ENCODE measurements around the gene DDC.

The DDC gene

DNA sequence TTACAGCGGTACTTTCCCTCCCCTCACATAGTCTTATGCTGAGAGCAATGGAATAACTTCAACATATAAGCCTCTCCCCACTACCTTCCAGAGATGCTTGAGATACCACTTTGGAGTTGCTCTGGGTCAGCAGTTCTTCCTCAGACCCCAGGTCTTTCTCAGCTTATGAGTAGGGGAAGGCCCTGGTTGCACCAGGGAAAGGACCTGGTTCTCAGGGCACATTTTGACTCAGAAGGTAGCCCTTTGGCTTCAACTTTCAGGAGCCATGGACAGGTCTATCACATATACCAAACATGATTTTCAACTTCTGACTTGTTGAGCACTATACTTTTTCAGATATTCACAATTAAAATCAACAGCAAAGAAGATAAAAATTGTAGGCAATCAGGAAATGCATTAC, 103.5 kb downstream of the DDC start:
- in situ Hi-C loops (cut with MboI; ENCODE audit: low sequenced_read_pairs), result loop anchor here (25.0 kb wide), 2 partner anchors 226 to 701 kb away; no protein-coding TSS in a partner anchor

DNA sequence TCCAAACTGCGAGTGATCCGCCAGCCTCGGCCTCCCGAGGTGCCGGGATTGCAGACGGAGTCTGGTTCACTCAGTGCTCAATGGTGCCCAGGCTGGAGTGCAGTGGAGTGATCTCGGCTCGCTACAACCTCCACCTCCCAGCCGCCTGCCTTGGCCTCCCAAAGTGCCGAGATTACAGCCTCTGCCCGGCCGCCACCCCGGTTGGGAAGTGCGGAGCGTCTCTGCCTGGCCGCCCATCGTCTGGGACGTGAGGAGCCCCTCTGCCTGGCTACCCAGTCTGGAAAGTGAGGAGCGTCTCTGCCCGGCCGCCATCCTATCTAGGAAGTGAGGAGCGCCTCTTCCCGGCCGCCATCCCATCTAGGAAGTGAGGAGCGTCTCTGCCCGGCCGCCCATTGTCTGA, 106.0 kb downstream of the DDC start:
- in situ Hi-C loops (cut with MboI; ENCODE audit: low sequenced_read_pairs), result loop anchor here (25.0 kb wide), 2 partner anchors 228 to 703 kb away; no protein-coding TSS in a partner anchor

- in situ Hi-C loops (cut with MboI; ENCODE audit: low sequenced_read_pairs), result loop anchor here (25.0 kb wide), 2 partner anchors 229 to 704 kb away; no protein-coding TSS in a partner anchor
Observed at GRCh38 chr7:50458651-50459050, 106.6 kb downstream of the DDC start.

DNA sequence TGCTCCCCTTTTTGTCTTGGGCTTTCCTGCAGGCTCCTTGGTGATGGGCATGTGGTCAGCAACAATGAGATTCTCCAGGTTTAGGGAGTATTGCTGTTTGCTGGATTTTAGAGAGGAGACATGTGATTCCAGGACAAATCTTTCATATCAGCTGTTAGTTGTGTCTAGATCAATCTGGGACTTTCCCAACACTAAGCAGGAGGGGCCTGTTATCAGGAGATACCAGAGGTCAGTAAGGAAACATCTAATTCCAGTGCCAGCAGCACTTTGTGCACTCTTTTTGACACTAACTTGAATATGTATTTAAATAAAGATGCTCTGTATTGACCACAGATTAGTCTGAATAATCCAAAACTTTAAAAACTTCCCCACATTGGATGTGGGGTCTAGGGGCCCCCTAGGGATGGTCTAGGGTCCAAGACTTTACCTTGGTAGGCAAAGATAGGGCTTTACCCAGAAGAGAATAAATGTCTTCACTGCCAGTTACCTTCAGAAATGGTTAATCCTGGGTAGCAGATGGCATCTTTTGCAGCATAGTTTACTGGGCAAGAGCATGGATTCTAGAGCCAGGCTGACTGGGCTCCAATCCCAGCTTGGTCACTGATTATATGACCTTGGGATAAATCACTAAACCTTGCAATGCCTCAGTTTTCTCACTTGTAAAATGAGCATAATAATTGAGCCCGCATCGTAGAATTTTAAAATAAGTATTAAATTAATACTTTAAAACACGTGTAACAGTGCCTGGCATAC, 108.7 kb downstream of the DDC start:
- in situ Hi-C loops (cut with MboI; ENCODE audit: low sequenced_read_pairs), result loop anchor here (25.0 kb wide), 2 partner anchors 231 to 706 kb away; no protein-coding TSS in a partner anchor

- in situ Hi-C loops (cut with MboI; ENCODE audit: low sequenced_read_pairs), result loop anchor here (25.0 kb wide), 2 partner anchors 232 to 707 kb away; no protein-coding TSS in a partner anchor
Observed at GRCh38 chr7:50455658-50456057, 109.5 kb downstream of the DDC start.

DNA sequence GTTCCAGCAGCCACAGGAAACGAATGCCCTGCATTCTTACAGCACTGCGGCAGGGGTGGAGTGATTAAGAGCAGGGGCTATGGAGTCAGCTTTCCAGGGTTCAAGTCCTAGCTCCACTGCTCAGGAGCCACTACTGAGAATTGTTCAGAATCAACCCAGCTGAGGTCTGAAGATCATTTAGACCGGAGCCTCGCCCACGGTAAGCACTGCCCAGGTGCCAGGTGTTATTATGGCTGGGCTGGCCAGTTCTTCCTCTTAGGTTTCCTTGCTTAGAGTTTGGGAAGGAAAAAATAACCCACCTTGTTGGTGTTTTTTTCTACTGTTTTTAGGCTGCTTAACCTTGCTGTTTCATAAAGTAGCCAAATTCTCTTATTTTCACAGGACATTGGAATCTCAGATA, 110.2 kb downstream of the DDC start:
- in situ Hi-C loops (cut with MboI; ENCODE audit: low sequenced_read_pairs), result loop anchor here (25.0 kb wide), 2 partner anchors 232 to 707 kb away; no protein-coding TSS in a partner anchor

GRCh38 chr7:50450590-50451032, 114.6 kb downstream of the DDC start:
- in situ Hi-C loops (cut with MboI; ENCODE audit: low sequenced_read_pairs), result loop anchor here (25.0 kb wide), 2 partner anchors 237 to 712 kb away; no protein-coding TSS in a partner anchor

DNA sequence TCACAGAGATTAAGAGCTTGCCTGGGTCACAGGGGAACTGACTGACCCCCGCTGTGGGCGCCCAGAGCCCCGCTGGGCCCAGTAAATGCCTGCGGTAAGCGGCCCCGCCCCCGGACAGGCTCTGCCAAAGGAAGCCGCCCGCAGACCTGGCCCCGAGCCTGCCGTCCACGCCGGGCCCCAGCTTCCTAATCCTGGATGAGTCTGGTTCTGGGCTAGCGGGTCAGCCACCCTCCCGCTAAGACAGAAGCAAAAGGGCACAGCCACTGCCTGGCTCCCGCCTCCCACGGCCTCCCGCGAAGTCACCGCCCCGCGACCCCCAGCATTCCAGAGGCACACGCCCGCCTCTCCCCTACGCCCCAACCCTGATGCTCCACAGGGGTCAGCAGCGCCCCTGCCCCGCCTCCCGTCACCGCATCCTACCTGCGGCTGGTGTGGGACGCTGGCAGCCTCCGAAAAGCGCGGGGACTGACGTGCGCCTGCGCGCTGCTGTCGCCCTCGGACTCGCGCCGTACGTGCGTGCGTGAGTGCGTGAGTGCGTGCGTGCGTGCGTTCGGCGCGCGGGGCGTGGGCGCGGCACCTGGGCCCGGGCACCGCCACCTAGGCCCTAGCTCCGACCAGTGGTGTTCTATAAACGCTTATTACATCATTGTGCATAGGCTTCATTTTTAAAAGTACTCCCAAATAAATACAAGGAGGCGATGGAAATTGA, 115.2 kb downstream of the DDC start, which contains the start of gene FIGNL1:
Gene FIGNL1 (minus strand): TSS at position 470 of the 709 bp plus-strand sequence. CDS start 3,063 bp downstream, outside the sequence.
- in situ Hi-C loops (cut with MboI; ENCODE audit: low sequenced_read_pairs), result loop anchor here (25.0 kb wide), 2 partner anchors 237 to 712 kb away; no protein-coding TSS in a partner anchor

DNA sequence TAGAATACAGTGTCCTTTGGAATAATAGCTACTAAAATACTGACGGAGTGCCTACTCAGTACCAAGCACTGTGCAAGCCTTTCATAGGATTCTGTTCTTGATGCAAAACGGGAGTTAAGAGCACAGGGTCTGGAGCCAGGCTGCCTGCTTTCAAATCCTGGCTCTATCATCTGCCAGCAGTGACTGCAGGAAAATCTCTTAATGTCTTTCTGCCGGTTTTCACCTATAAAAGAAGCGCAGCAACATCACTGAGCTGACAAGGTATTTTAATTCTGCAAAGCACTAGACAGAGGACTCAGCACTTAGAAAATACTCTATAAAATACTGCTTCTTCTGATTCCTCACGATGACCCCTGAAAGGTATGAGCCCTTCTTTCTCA, 115.7 kb downstream of the DDC start:
- in situ Hi-C loops (cut with MboI; ENCODE audit: low sequenced_read_pairs), result no loop called here

- in situ Hi-C loops (cut with MboI; ENCODE audit: low sequenced_read_pairs), result no loop called here
Observed at GRCh38 chr7:50448823-50449222, 116.4 kb downstream of the DDC start.

DNA sequence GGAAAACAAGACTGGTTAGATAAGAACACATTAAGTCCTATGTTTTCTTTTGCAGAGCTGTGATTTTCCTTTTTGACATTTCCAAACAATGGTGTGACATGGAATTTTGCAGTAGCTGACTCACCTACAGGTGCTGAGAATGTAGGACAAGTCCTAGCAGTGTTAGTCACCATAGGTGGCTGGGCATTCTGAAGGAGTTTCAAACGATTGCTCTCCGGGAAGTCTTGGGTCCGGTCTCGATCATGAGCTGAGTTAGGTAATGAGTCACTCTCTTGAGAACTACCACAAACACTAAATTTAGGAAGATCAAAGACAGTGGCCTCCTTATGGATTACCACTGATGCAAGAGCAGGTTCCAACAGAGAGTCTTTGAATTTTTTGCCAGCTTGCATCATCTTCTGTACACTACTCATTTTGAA, 118.7 kb downstream of the DDC start:
- in situ Hi-C loops (cut with MboI; ENCODE audit: low sequenced_read_pairs), result no loop called here

GRCh38 chr7:50436133-50436806, 128.9 kb downstream of the DDC start:
- in situ Hi-C loops (cut with MboI; ENCODE audit: low sequenced_read_pairs), result no loop called here

DNA sequence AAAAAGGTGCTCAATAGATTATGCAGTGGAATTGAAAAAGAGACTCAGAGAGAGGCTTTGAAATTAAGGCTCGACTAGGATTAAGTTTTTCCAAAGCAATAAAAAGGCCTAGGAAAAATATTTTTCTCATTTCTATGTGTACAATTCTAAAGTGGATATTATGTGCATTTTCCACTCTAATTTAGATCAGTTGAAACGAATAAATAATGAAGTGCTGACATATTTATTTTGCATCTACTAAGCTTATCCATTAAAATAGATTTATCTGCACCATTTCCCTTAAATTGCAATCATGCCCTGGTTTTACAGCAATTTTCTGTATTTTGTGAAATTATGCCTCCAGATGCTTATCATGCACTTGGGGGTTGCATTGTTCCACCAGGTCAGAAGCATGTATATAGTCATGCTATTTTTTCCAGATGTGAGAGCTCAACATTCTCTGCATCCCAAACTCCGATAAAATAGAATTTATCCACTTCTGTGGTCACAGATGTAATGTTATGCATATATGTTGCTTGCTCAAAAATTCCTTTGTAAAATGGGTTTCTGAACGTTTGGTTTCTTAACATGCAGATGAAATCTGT, 133.4 kb downstream of the DDC start:
- in situ Hi-C loops (cut with MboI; ENCODE audit: low sequenced_read_pairs), result no loop called here

DNA sequence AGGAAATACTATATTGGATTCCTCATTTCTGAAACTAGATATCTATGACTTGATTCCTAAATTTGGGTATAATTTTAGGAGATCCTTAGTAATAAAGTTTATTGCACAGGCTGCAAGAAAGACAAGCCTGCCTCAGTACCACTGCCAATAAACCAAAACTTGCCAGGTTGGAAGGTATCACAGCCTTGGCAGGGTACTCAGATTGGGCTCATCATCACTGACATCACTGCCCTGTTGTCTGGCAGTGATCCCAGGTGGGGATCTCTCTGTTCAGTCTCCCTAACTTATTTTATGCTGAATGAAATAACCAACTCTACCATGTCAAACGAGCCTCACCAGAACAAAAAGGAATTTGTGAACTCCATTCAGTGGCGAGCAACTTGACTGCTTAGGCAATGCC, 133.9 kb downstream of the DDC start:
- in situ Hi-C loops (cut with MboI; ENCODE audit: low sequenced_read_pairs), result no loop called here

DNA sequence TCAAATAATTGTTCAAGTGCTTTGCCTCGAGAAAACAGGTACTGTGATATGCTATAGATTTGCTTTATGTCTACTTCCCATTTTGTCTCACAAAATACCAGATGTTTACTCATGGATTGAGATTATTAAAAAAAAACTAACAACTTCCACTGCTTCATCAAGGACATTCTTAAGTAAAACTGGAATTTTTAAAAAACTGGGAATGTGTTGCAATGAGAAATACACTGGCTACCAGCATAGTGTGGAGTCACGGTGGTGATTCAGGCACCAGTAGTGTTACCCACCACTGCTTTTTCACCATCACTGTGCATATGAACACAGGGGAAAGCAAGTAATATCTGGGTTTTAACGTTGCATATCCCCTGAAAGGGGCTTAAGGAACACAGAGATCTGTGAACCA, 136.3 kb downstream of the DDC start:
- in situ Hi-C loops (cut with MboI; ENCODE audit: low sequenced_read_pairs), result no loop called here

- in situ Hi-C loops (cut with MboI; ENCODE audit: low sequenced_read_pairs), result no loop called here
Observed at GRCh38 chr7:50427518-50427917, 137.7 kb downstream of the DDC start.

DNA sequence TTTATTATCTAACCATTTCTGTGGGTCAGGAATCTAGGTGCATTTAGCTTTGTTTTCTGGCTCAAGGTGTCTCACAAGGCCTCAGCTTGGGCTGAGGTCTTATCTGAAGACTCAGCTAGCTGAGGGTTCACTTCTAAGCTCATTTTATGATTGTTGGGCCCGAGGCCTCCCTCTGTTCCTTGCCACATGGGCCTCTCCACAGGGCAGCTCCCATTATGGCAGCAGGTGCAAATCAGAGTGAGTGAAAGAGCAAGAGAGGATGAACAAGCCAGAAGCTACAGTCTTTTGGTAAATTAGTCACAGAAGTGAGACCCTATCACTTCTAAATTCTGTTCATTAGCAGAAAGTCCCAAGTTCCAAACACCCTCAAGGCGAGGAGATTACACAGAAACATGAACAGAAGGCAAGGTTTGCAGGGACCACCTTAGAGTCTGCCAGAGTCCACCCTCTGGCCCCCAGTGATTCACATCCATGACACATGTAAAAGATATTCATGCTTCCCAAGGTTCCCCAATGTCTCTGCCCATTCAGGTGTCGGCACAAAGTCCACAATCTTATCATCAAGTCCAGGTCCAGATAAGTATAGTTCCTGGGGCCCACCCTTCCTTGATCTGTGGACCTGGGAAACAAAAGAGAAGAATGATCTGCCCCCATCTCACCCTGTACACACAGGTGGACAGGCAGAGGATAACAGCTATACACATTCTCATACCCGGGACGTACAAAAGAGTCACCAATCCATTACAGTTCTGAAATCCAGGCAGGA, 138.7 kb downstream of the DDC start:
- in situ Hi-C loops (cut with MboI; ENCODE audit: low sequenced_read_pairs), result no loop called here

- in situ Hi-C loops (cut with MboI; ENCODE audit: low sequenced_read_pairs), result no loop called here
Observed at GRCh38 chr7:50425318-50425717, 139.9 kb downstream of the DDC start.

DNA sequence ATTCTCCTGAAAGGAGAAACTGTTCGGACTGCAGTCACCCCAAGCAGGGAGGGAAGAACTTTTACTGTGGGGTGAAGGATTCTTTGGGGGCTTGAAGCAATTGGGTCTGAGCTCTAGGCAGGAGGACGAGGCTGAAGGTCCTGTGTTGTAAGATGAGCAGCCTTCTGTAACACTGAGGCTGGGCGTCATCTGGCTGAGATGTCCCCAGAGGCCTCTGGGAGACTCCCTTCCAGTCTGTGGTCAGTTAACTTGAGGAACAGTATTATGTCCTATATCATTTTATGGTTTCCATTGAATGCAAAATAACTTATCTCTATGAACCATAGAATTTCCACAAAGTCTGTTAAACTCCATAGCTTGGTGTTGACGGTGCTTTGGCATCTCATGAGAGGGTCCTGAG, 141.3 kb downstream of the DDC start:
- in situ Hi-C loops (cut with MboI; ENCODE audit: low sequenced_read_pairs), result no loop called here

GRCh38 chr7:50422858-50423257, 142.3 kb downstream of the DDC start:
- in situ Hi-C loops (cut with MboI; ENCODE audit: low sequenced_read_pairs), result no loop called here
